Loucy (cell line): ENCODE data around the gene GULP1.

Experiments
- CTCF ChIP-seq: fragments of 200-600 bp; sonication (generic); conservative IDR thresholded peaks from 2 replicates; pipeline ENCODE4 v1.5.1; 2014; ENCODE audit warnings: mild to moderate bottlenecking, antibody characterized with exemption, low read length
- EZH2phosphoT487 ChIP-seq: fragments of 200-600 bp; IDR thresholded peaks from 2 replicates; pipeline ENCODE4 v1.6.1; 2018; ENCODE audit warnings: antibody characterized with exemption, mild to moderate bottlenecking, moderate library complexity, borderline replicate concordance

GRCh38 chr2:188497726-188498125 lies 206.1 kb downstream of the GULP1 start:
- no peak for TF ChIP-seq CTCF
- TF ChIP-seq EZH2phosphoT487: no peak
